HAP-1 (cell line): Measurements from ENCODE around the gene TMEM270.
"Not testable (repeated sequence)": the region's sequence is repeated elsewhere in the genome, so short reads cannot be mapped to it uniquely, and the experiment has no call there.

Experiments
- DNase-seq, 2 experiments: peaks; one replicate each; pipeline ENCODE4 v3.0.0-alpha.2; 2016 to 2020; ENCODE audit warnings: low spot score in 2 of 2
- H3K27me3 ChIP-seq: fragments of 250-450 bp; sonication (Bioruptor Pico); 2 replicates; pipeline ENCODE4 v1.5.1; 2020; ENCODE audit warnings: low read depth, mild to moderate bottlenecking, moderate library complexity
- H3K36me3 ChIP-seq: fragments of 250-450 bp; sonication (Bioruptor Pico); replicated peaks from 2 replicates; pipeline ENCODE4 v1.5.1; 2020; ENCODE audit warnings: mild to moderate bottlenecking
- H3K4me1 ChIP-seq: fragments of 250-450 bp; sonication (Bioruptor Pico); 2 replicates; pipeline ENCODE4 v1.5.1; 2020; ENCODE audit warnings: mild to moderate bottlenecking
- H3K4me3 ChIP-seq: fragments of 250-450 bp; sonication (Bioruptor Pico); 2 replicates; pipeline ENCODE4 v1.5.1; 2020; ENCODE audit warnings: mild to moderate bottlenecking, moderate library complexity
- H3K9me3 ChIP-seq: fragments of 250-450 bp; sonication (Bioruptor Pico); 2 replicates; pipeline ENCODE4 v1.5.1; 2020; ENCODE audit warnings: mild to moderate bottlenecking, moderate library complexity
- in situ Hi-C: fragments of 300-500 bp; cut with MboI; formaldehyde crosslinking; loops from 3 replicates; pipeline ENCODE4 v1.14.3; 2020; ENCODE audit warnings: low sequenced_read_pairs, inconsistent platforms, mixed read lengths

The TMEM270 gene

DNA sequence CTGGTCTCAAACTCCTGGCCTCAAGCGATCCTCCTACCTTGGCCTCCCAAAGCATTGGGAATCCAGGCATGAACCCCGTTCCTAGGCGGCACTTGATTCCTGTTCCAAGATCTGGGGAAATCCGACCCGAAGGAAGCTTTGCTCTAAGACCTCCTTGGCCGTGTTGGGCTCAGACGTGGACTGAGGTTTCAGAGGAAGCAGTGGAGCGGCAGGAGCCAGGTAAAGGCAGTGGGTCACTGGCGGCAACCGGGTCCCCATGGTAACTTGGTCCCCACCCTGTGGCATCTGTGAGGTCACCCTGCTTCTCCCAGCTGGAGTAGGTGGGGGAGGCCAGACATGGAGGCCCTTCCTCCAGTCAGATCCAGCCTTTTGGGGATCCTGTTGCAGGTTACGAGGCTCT, at the start of gene TMEM270:
TMEM270 (plus strand) TSS at position 301 of the 400 bp plus-strand sequence; CDS start at position 337, 36 bp downstream.
- peaks cover 1% of the 10 kb centered on the region; the same call in 1 of the 2 replicates for H3K27me3 ChIP-seq
- no peaks in the 10 kb centered on the region for H3K36me3 ChIP-seq
- no peak for DNase-seq
- no peaks in the 10 kb centered on the region for H3K9me3 ChIP-seq
- no peaks in the 10 kb centered on the region for H3K4me1 ChIP-seq
- no peak within 1 kb of the TSS for H3K4me3 ChIP-seq
- in situ Hi-C loops: no loop called here

- DNase-seq: peak; percentile 42 to 84
- Histone ChIP-seq H3K36me3 (no peaks in the 10 kb centered on the region), H3K4me3 (no peak overlapping the region), H3K4me1 (no peaks in the 10 kb centered on the region), H3K27me3 (no peaks in the 10 kb centered on the region), H3K9me3 (no peaks in the 10 kb centered on the region)
- in situ Hi-C loops: no loop called here
Observed at GRCh38 chr7:73811760-73812168, 49.2 kb upstream of the TMEM270 start.

DNA sequence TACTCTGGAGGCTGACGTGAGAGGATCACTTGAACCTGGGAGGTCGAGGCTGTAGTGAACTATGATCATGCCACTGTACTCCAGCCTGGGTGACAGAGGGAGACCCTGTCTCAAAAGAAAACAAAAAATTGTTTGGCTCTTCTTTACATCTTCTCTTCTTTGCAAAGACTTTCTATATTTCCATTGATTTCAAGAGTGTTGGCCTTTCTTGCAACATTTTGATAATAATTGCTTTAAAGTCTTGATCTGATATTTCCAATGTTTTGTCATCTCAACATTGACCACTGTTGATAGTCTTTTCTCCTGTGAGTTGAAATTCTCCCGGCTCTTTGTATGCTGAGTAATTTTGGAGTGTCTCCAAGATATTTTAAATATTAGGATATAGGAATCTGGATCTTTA, 48.0 kb upstream of the TMEM270 start:
- in situ Hi-C loops: no loop called here
- Histone ChIP-seq H3K27me3 (no peaks in the 10 kb centered on the region), H3K4me1 (no peaks in the 10 kb centered on the region), H3K4me3 (no peak overlapping the region), H3K9me3 (no peaks in the 10 kb centered on the region), H3K36me3 (no peaks in the 10 kb centered on the region)
- no peak for DNase-seq

- H3K36me3 ChIP-seq: no peaks in the 10 kb centered on the region
- H3K4me3 ChIP-seq: no peak overlapping the region
- DNase-seq: no peak
- in situ Hi-C loops: no loop called here
- H3K27me3 ChIP-seq: no peaks in the 10 kb centered on the region
- H3K4me1 ChIP-seq: no peaks in the 10 kb centered on the region
- H3K9me3 ChIP-seq: no peaks in the 10 kb centered on the region
Observed at GRCh38 chr7:73815436-73815835, 45.5 kb upstream of the TMEM270 start.

- Histone ChIP-seq H3K36me3 (no peaks in the 10 kb centered on the region), H3K27me3 (no peaks in the 10 kb centered on the region), H3K4me3 (no peak overlapping the region), H3K4me1 (no peaks in the 10 kb centered on the region), H3K9me3 (no peaks in the 10 kb centered on the region)
- no peak for DNase-seq
- in situ Hi-C loops: no loop called here
Observed at GRCh38 chr7:73817121-73817520, 43.8 kb upstream of the TMEM270 start.

DNA sequence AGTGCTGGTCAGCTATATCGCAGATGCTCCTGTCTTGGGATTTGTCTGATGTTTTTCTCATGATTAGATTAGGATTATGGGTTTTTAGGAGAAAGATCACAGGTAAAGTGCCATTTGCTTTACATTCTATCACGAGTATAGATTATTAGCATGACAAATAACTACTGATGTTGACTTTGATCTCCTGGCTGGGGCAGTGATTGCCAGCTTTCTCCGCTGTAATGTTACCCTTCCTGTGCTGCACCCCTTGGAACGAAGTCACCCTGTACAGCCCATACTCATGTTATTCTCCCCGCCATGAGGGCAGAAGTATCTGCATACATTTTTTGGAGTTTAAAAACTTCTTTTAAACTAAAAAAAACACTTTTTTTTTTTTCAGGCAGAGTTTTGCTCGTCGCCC, 40.9 kb upstream of the TMEM270 start:
- H3K4me3 ChIP-seq: no peak overlapping the region
- no peak for DNase-seq
- H3K4me1 ChIP-seq: peaks cover 5% of the 10 kb centered on the region; the same call in 1 of the 2 replicates
- in situ Hi-C loops: no loop called here
- H3K9me3 ChIP-seq: no peaks in the 10 kb centered on the region
- H3K27me3 ChIP-seq: no peaks in the 10 kb centered on the region
- no peaks in the 10 kb centered on the region for H3K36me3 ChIP-seq

DNA sequence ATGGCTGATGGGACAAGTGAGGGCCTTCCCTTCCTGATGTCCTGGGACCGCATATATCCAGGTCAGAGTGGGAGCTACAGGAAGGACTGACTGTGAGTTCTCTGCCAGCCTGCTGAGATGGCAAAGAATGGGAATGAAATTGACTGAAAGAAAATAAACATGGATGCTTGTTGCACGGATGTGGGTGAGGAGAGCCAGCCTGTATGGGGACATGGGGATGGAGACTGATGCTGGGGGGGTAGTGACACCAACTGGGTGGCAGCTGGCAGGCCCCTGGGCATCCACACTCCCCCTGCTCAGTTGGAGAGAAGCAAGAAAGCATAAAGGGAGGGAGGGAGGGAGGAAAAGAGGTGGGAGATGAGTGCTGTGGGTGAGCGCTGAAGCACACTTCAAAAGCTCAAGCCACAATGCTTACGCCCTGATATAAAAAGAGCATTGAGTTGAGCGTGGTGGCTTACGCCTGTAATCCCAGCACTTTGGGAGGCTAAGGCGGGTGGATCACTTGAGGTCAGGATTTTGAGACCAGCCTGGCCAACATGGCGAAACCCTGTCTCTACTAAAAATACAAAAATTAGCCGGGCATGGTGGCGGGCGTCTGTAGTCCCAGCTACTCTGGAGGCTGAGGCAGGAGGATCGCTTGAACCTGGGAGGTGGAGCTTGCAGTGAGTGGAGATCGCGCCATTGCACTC, 39.2 kb upstream of the TMEM270 start:
- in situ Hi-C loops, H3K27me3 ChIP-seq, DNase-seq, H3K4me1 ChIP-seq, H3K36me3 ChIP-seq, H3K4me3 ChIP-seq, H3K9me3 ChIP-seq: not testable (repeated sequence)

DNA sequence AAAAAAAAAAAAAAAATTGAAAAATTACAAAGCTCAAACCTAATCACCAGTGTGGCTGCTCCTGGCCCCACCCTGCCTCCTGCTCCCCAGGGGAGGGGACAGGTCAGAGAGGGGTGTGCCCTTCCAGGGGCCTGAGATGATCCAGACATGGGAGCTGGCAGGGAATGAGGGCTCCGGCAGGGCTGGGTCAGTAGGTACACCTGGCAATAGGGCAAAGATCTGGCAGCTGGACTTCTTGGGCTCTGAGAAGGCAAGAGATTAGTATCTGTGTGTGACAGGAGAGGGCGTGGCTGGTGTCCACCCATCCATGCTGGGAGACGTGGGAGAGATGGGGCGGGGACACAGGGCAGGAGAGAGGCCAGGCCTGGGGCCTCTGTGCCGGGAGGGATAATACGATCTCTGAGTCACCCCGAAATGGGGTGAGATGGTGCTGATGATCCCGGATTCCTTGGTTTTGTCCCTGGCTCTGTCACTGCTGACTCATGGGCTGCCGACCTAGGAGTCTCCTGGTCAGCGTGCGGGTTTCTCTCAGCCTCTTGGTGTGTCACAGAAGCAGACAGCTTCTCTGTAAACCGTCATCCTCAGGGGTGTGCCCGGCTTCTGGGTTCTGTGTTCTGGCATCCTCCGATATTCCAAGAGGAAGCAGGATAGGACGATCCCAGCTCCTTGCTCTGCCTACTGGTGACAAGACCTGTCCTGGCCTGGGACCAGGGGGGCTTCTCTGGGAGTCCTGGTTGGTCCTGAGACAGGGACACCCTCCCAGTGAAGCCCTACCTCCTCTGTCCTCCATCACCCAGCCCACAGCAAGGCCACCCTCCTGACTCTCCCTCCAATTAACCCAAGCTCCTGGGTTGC, 38.4 kb upstream of the TMEM270 start:
- Histone ChIP-seq H3K27me3 (no peaks in the 10 kb centered on the region), H3K4me1 (peaks cover 5% of the 10 kb centered on the region; the same call in 1 of the 2 replicates), H3K9me3 (no peaks in the 10 kb centered on the region), H3K36me3 (no peaks in the 10 kb centered on the region), H3K4me3 (no peak overlapping the region)
- in situ Hi-C loops: no loop called here
- peak in 1 of 2 experiments; percentile 66 for DNase-seq

DNA sequence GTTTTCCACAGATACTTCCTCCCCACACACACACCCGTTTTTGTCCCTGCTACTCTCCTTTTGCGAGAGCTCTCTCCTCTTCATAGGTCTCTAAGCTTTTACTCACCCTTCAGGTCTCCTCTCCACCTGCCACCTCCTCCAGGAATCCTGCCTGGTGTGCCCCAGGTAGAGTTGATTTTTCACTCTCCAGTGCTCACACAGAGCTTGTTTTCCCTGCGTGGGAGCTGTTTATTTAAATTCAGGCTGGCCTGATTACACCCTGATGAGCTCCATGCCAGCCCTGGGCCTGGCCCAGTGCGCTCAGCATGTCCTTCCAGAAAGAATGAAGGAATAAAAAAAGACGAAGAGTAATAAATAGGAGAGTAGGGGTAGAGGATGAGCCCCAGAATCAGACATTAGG, 37.7 kb upstream of the TMEM270 start:
- H3K27me3 ChIP-seq: no peaks in the 10 kb centered on the region
- no peak for DNase-seq
- no peaks in the 10 kb centered on the region for H3K36me3 ChIP-seq
- H3K9me3 ChIP-seq: no peaks in the 10 kb centered on the region
- H3K4me1 ChIP-seq: peaks cover 5% of the 10 kb centered on the region; the same call in 1 of the 2 replicates
- in situ Hi-C loops: no loop called here
- H3K4me3 ChIP-seq: no peak overlapping the region

DNA sequence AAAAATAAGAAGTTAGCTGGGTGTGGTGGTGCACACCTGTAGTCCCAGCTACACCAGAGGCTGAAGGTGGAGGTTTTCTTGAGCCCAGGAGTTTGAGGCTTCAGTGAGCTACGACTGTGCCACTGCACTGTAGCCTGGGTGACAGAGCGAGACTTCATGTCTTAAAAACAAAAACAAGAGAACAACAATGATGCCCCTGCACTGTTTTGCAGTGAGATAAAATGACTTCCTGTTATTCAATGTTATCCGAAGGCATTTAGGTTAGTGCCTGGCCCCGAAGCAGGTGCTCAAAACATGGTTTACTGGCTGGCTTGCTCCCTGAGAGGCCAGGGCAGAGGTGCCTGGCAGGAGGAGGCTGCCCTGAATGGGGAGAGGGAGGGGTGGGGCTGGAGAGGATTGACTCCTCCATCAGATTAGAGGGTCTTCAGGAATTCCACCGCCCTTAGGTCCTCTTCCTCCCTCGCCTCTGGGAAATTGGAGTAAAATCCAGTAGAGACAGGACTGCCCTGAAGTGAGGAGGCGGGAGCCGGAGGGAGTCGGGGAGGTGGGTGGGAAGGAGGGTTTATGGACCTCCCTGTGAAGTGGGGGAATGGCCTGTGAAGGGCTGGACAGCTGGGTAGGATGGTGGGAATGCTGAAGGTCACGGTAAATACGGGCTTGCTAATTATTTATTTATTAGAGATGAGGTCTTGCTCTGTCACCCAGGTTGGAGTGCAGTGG, 36.9 kb upstream of the TMEM270 start:
- no peaks in the 10 kb centered on the region for H3K36me3 ChIP-seq
- in situ Hi-C loops: no loop called here

DNA sequence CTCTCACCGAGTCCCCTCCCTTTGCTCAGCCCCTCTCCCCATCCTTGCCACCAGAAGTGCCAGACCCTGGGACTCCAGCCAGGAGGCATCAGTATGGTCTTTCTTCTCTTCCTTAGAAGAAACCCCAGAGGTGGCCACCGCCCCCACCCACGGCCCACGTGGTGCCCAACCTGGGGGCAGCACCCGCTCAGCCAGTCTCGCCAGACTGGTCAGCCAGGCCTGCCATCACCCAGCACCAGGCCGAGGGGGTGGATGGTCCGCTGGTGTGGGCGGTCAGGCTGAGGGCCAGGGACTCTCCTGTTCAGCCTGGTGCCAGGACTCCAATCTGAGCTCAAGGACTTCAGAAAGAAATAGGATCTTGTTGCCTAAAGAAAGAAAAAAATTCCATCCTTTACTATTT, 36.0 kb upstream of the TMEM270 start:
- Histone ChIP-seq H3K27me3 (no peaks in the 10 kb centered on the region), H3K9me3 (no peaks in the 10 kb centered on the region), H3K4me1 (peaks cover 5% of the 10 kb centered on the region; the same call in 1 of the 2 replicates), H3K36me3 (no peaks in the 10 kb centered on the region), H3K4me3 (no peak overlapping the region)
- in situ Hi-C loops: no loop called here
- DNase-seq: no peak

More for the DNA sequence above, 36.9 kb upstream of the TMEM270 start:
- peaks cover 5% of the 10 kb centered on the region; the same call in 1 of the 2 replicates for H3K4me1 ChIP-seq
- H3K4me3 ChIP-seq: no peak overlapping the region
- DNase-seq: no peak
- H3K27me3 ChIP-seq: no peaks in the 10 kb centered on the region
- no peaks in the 10 kb centered on the region for H3K9me3 ChIP-seq

- H3K4me1 ChIP-seq: peaks cover 3% of the 10 kb centered on the region; the same call in 1 of the 2 replicates
- no peaks in the 10 kb centered on the region for H3K9me3 ChIP-seq
- DNase-seq: no peak
- in situ Hi-C loops: no loop called here
- no peaks in the 10 kb centered on the region for H3K36me3 ChIP-seq
- H3K27me3 ChIP-seq: no peaks in the 10 kb centered on the region
- no peak overlapping the region for H3K4me3 ChIP-seq
Observed at GRCh38 chr7:73827567-73828106, 33.3 kb upstream of the TMEM270 start.

DNA sequence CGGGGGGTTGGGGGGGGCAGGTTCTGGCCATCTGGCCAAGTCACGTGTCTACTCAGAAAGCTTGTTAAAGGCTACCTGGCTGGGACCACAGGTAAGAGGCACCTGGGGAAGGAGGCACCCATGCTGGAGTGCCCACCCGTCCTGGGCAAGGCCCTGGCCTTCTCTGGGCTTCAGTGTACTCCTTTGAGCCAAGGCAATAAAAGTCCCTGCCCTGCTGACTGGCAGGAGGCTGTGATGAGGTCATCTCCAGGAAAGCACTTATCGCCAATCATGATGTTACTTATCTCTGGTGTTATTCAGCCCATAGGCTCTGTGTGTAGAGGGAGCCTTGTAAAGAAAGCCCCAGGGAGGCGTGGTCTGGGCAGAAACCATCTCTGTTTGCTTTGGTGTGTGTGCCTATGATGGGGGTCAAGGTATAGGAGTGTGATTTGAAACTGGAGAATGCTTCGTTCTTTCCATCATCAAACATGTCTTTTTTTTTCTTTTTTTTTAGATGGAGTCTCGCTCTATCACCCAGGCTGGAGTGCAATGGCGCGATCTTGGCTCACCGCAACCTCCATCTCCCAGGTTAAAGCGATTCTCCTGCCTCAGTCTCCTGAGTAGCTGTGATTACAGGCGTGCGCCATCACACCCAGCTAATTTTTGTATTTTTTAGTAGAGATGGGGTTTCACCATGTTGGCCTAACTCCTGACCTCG, 32.7 kb upstream of the TMEM270 start:
- H3K4me1 ChIP-seq: no peaks in the 10 kb centered on the region
- no peak overlapping the region for H3K4me3 ChIP-seq
- H3K36me3 ChIP-seq: no peaks in the 10 kb centered on the region
- H3K9me3 ChIP-seq: no peaks in the 10 kb centered on the region
- no peaks in the 10 kb centered on the region for H3K27me3 ChIP-seq
- in situ Hi-C loops: no loop called here
- no peak for DNase-seq
